Stimulated activated memory B cell treated with anti-CD40 and anti-IgM and Interleukin-4, amounts not matched to agents 10 μg/mL and 1 μg/mL and 100 μg/mL, for 72 hours (primary cell): ENCODE data around the gene NFATC1.

Experiments
- ATAC-seq: fragments of 150-1000 bp; cut with Tn5 transposase; 2 replicates; pipeline ENCODE4 v1.10.0; 2021
- H3K27ac Mint-ChIP-seq: one replicate; pipeline ENCODE4 v1.8.0; 2022; ENCODE audit warnings: mild to moderate bottlenecking, mixed read lengths
- H3K27me3 Mint-ChIP-seq: one replicate; pipeline ENCODE4 v1.8.0; 2022; ENCODE audit warnings: mixed read lengths
- H3K36me3 Mint-ChIP-seq: one replicate; pipeline ENCODE4 v1.8.0; 2022; ENCODE audit warnings: mixed read lengths
- H3K4me1 Mint-ChIP-seq: one replicate; pipeline ENCODE4 v1.8.0; 2022; ENCODE audit warnings: mixed read lengths
- H3K4me3 Mint-ChIP-seq: one replicate; pipeline ENCODE4 v1.8.0; 2022; ENCODE audit warnings: mild to moderate bottlenecking, moderate library complexity, mixed read lengths
- H3K9me3 Mint-ChIP-seq: one replicate; pipeline ENCODE4 v1.8.0; 2022; ENCODE audit warnings: mixed read lengths

NFATC1 gene

GRCh38 chr18:79416022-79416676, 20.4 kb downstream of the NFATC1 start:
- H3K36me3 Mint-ChIP-seq: peaks cover 61% of the 10 kb centered on the region
- H3K9me3 Mint-ChIP-seq: no peaks in the 10 kb centered on the region
- ATAC-seq: no peak
- H3K4me3 Mint-ChIP-seq: no peak overlapping the region
- peaks cover 57% of the 10 kb centered on the region for H3K4me1 Mint-ChIP-seq
- H3K27me3 Mint-ChIP-seq: no peaks in the 10 kb centered on the region
- H3K27ac Mint-ChIP-seq: peak overlapping the region; percentile 77

GRCh38 chr18:79416677-79417052, 20.9 kb downstream of the NFATC1 start:
- Mint-ChIP-seq H3K4me3 (no peak overlapping the region), H3K27me3 (no peaks in the 10 kb centered on the region), H3K4me1 (peaks cover 63% of the 10 kb centered on the region), H3K36me3 (peaks cover 59% of the 10 kb centered on the region), H3K27ac (peak overlapping the region; percentile 77), H3K9me3 (no peaks in the 10 kb centered on the region)
- ATAC-seq: no peak

GRCh38 chr18:79418236-79418635, 22.5 kb downstream of the NFATC1 start:
- Mint-ChIP-seq H3K4me3 (no peak overlapping the region), H3K4me1 (peaks cover 67% of the 10 kb centered on the region), H3K9me3 (no peaks in the 10 kb centered on the region), H3K27me3 (no peaks in the 10 kb centered on the region), H3K36me3 (peaks cover 55% of the 10 kb centered on the region), H3K27ac (peak overlapping the region; percentile 24)
- ATAC-seq: no peak

- peaks cover 63% of the 10 kb centered on the region for H3K4me1 Mint-ChIP-seq
- no peak for ATAC-seq
- H3K27me3 Mint-ChIP-seq: no peaks in the 10 kb centered on the region
- H3K36me3 Mint-ChIP-seq: peaks cover 51% of the 10 kb centered on the region
- H3K9me3 Mint-ChIP-seq: no peaks in the 10 kb centered on the region
- no peak overlapping the region for H3K27ac Mint-ChIP-seq
- no peak overlapping the region for H3K4me3 Mint-ChIP-seq
Measured at GRCh38 chr18:79418642-79419041, 22.9 kb downstream of the NFATC1 start.

- Mint-ChIP-seq H3K4me3 (peak overlapping the region; percentile 48), H3K27me3 (no peaks in the 10 kb centered on the region), H3K36me3 (peaks cover 49% of the 10 kb centered on the region), H3K27ac (peak overlapping the region; percentile 17), H3K9me3 (no peaks in the 10 kb centered on the region), H3K4me1 (peaks cover 61% of the 10 kb centered on the region)
- no peak for ATAC-seq
Measured at GRCh38 chr18:79420033-79420745, 24.5 kb downstream of the NFATC1 start.

- ATAC-seq: no peak
- Mint-ChIP-seq H3K27me3 (no peaks in the 10 kb centered on the region), H3K4me1 (peaks cover 64% of the 10 kb centered on the region), H3K9me3 (no peaks in the 10 kb centered on the region), H3K4me3 (peak overlapping the region; percentile 44), H3K36me3 (peaks cover 56% of the 10 kb centered on the region), H3K27ac (peak overlapping the region; percentile 83)
Measured at GRCh38 chr18:79421275-79421857, 25.6 kb downstream of the NFATC1 start.

GRCh38 chr18:79422022-79422782, 26.5 kb downstream of the NFATC1 start:
- H3K27ac Mint-ChIP-seq: peak overlapping the region; percentile 83
- H3K4me1 Mint-ChIP-seq: peaks cover 56% of the 10 kb centered on the region
- H3K9me3 Mint-ChIP-seq: no peaks in the 10 kb centered on the region
- ATAC-seq: peak; percentile 53
- H3K27me3 Mint-ChIP-seq: no peaks in the 10 kb centered on the region
- peak overlapping the region; percentile 44 for H3K4me3 Mint-ChIP-seq
- peaks cover 49% of the 10 kb centered on the region for H3K36me3 Mint-ChIP-seq

GRCh38 chr18:79422783-79423165, 27.0 kb downstream of the NFATC1 start:
- no peak overlapping the region for H3K4me3 Mint-ChIP-seq
- peaks cover 58% of the 10 kb centered on the region for H3K4me1 Mint-ChIP-seq
- no peaks in the 10 kb centered on the region for H3K27me3 Mint-ChIP-seq
- no peaks in the 10 kb centered on the region for H3K9me3 Mint-ChIP-seq
- no peak for ATAC-seq
- H3K36me3 Mint-ChIP-seq: peaks cover 49% of the 10 kb centered on the region
- peak overlapping the region; percentile 83 for H3K27ac Mint-ChIP-seq

GRCh38 chr18:79423211-79424007, 27.7 kb downstream of the NFATC1 start:
- Mint-ChIP-seq H3K9me3 (no peaks in the 10 kb centered on the region), H3K36me3 (peaks cover 52% of the 10 kb centered on the region), H3K27me3 (no peaks in the 10 kb centered on the region), H3K4me1 (peaks cover 63% of the 10 kb centered on the region), H3K27ac (peak overlapping the region; percentile 67), H3K4me3 (no peak overlapping the region)
- no peak for ATAC-seq

GRCh38 chr18:79424008-79424565, 28.4 kb downstream of the NFATC1 start:
- Mint-ChIP-seq H3K4me1 (peaks cover 64% of the 10 kb centered on the region), H3K27ac (peak overlapping the region; percentile 67), H3K27me3 (no peaks in the 10 kb centered on the region), H3K4me3 (no peak overlapping the region), H3K36me3 (peaks cover 52% of the 10 kb centered on the region), H3K9me3 (no peaks in the 10 kb centered on the region)
- no peak for ATAC-seq

- no peak overlapping the region for H3K4me3 Mint-ChIP-seq
- ATAC-seq: no peak
- H3K36me3 Mint-ChIP-seq: peaks cover 53% of the 10 kb centered on the region
- peak overlapping the region; percentile 67 for H3K27ac Mint-ChIP-seq
- H3K9me3 Mint-ChIP-seq: no peaks in the 10 kb centered on the region
- no peaks in the 10 kb centered on the region for H3K27me3 Mint-ChIP-seq
- peaks cover 67% of the 10 kb centered on the region for H3K4me1 Mint-ChIP-seq
Measured at GRCh38 chr18:79424880-79425568, 29.3 kb downstream of the NFATC1 start.

GRCh38 chr18:79425569-79425886, 29.8 kb downstream of the NFATC1 start:
- peaks cover 66% of the 10 kb centered on the region for H3K4me1 Mint-ChIP-seq
- H3K27me3 Mint-ChIP-seq: no peaks in the 10 kb centered on the region
- no peak for ATAC-seq
- H3K4me3 Mint-ChIP-seq: no peak overlapping the region
- H3K9me3 Mint-ChIP-seq: no peaks in the 10 kb centered on the region
- H3K27ac Mint-ChIP-seq: peak overlapping the region; percentile 67
- peaks cover 48% of the 10 kb centered on the region for H3K36me3 Mint-ChIP-seq

- no peak overlapping the region for H3K27ac Mint-ChIP-seq
- H3K27me3 Mint-ChIP-seq: no peaks in the 10 kb centered on the region
- H3K36me3 Mint-ChIP-seq: peaks cover 52% of the 10 kb centered on the region
- no peaks in the 10 kb centered on the region for H3K9me3 Mint-ChIP-seq
- H3K4me1 Mint-ChIP-seq: peaks cover 66% of the 10 kb centered on the region
- ATAC-seq: no peak
- H3K4me3 Mint-ChIP-seq: no peak overlapping the region
Measured at GRCh38 chr18:79426376-79427300, 30.9 kb downstream of the NFATC1 start.
